Subcutaneous adipose tissue (tissue), 4 donors: ENCODE measurements around the gene PCDH17. TPM values are rescaled to one million over a fixed set of nuclear protein-coding genes. Genes with fewer than 3 reads are reported as not detected.

ENCODE experiments used
- CTCF ChIP-seq: fragments of 450-650 bp; IDR thresholded peaks from one replicate; pipeline ENCODE4 v1.5.1; 2016; ENCODE audit warnings: low read depth, mild to moderate bottlenecking, control low read depth, antibody characterized with exemption, moderate library complexity
- total RNA-seq, 4 donors: library from RNA; depleted of rRNA; stranded (reverse); fragments of >200 nt; gene quantifications; one replicate each; pipeline ENCODE4 v1.1.0, GENCODE V29; 2016

The PCDH17 gene
- total RNA-seq, 4 donors from 2014 or later = 0.68 to 5.7 (median 2.4) TPM

DNA sequence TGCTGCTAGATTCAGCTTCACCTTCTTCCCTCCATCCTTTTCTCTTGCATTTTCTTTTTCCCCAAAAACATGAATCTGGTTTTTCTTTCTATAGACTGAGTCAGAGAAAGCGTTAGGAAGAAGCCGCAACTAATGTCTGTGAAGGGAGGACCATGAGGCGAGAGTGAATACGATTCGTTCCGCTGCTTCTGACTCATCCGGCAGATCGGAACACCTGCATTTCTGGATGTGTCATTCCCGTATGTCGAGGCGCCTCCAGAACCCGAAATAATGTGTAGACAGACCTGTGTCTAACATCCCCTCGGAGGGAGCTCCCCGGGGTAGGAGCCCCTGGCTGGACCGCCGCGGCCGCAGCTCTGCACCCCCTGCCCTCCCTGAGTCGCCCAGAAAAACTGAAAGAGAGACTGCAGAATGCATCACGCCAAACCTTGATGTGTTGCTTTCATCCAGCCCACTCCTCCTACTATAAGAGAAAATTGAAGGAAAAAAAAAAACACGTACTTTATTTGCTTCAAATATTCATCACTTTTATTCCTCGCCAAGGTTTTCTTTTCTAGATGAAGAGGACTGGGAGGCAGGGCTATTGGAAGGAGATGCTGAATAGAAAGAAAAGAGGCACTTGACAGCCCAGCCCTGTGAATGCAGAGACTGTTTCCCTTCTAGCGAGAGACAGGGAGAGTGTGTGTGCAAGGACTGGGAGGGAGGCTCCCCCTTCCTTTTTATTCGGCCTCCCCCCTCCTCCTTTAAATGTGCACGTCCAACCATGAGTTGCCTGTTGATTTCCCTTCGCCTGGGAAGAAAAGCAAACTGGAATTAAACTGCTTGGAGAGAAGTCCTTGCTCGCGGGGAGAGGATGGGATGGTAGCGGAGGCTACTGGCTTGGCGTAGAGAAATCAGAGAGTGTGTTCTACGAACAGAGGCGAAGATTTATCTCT, 616 bp upstream of the PCDH17 start:
- no peak for TF ChIP-seq CTCF

- TF ChIP-seq CTCF = no peak
These were observed 964 bp downstream of the PCDH17 start for GRCh38 chr13:57632276-57633140.

GRCh38 chr13:57633141-57633949, 1.8 kb downstream of the PCDH17 start:
- no peak for TF ChIP-seq CTCF

DNA sequence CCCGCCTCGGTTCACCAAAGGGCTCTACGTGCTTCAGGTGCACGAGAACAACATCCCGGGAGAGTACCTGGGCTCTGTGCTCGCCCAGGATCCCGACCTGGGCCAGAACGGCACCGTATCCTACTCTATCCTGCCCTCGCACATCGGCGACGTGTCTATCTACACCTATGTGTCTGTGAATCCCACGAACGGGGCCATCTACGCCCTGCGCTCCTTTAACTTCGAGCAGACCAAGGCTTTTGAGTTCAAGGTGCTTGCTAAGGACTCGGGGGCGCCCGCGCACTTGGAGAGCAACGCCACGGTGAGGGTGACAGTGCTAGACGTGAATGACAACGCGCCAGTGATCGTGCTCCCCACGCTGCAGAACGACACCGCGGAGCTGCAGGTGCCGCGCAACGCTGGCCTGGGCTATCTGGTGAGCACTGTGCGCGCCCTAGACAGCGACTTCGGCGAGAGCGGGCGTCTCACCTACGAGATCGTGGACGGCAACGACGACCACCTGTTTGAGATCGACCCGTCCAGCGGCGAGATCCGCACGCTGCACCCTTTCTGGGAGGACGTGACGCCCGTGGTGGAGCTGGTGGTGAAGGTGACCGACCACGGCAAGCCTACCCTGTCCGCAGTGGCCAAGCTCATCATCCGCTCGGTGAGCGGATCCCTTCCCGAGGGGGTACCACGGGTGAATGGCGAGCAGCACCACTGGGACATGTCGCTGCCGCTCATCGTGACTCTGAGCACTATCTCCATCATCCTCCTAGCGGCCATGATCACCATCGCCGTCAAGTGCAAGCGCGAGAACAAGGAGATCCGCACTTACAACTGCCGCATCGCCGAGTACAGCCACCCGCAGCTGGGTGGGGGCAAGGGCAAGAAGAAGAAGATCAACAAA, 2.6 kb downstream of the PCDH17 start:
- TF ChIP-seq CTCF = no peak

- TF ChIP-seq CTCF = no peak
These were observed 3.3 kb downstream of the PCDH17 start for GRCh38 chr13:57634839-57635165.

GRCh38 chr13:57635541-57636085, 4.1 kb downstream of the PCDH17 start:
- TF ChIP-seq CTCF = no peak
